Measurements from ENCODE around the gene PDZRN3.

GRCh38 chr3:73591286-73591800 lies 33.4 kb downstream of the PDZRN3 start:
- TF ChIP-seq CTCF (IDR thresholded peaks at IDR 0.05) (no peak), TCF7L2 (IDR thresholded peaks at IDR 0.05; ENCODE audit: low read depth, low read length) (no peak), POLR2AphosphoS5 (IDR thresholded peaks at IDR 0.05; ENCODE audit: low read depth, low read length) (no peak)
